ENCODE data around the gene TANC1. TPM values are rescaled to one million over a fixed set of nuclear protein-coding genes. Genes with fewer than 3 reads are reported as not detected.
A peak's percentile ranks its signal among the peaks of the same experiment; 100 is the strongest.

The TANC1 gene
- total RNA-seq, 2 donors from 2014 or later = 35.1 to 44.5 TPM

- intact Hi-C loops (cut with DNase I) = no loop called here
- no peak for DNase-seq (ENCODE audit: low spot score)
These were observed 218.7 kb downstream of the TANC1 start for GRCh38 chr2:159187106-159187505.

- intact Hi-C loops (cut with DNase I) = no loop called here
These were observed 220.0 kb downstream of the TANC1 start for GRCh38 chr2:159188449-159188848.

GRCh38 chr2:159192371-159192918 is 224.0 kb downstream of the TANC1 start:
- intact Hi-C loops (cut with DNase I) = no loop called here
- no peak for DNase-seq (ENCODE audit: low spot score)

More at GRCh38 chr2:159188449-159188848, 220.0 kb downstream of the TANC1 start:
- DNase-seq (ENCODE audit: low spot score) = no peak

DNA sequence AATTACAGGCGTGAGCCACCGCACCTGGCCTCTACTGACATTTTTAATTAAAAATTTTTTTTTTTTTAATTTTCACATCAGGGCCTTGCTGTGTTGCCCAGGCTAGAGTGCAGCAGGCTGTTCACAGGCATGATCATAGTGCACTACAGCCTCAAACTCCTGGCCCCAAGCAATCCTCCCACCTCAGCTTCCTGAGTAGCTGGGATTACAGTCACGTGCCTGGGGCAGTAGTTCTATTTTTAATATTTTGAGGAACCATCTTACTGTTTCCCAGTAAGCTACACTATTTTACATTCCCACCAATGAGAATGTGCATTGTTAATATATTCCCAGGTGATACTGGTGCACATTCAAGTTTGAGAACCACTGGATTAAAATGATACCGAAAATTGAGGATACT is 225.4 kb downstream of the TANC1 start:
- intact Hi-C loops (cut with DNase I) = no loop called here
- no peak for DNase-seq (ENCODE audit: low spot score)

GRCh38 chr2:159194241-159194640 is 225.8 kb downstream of the TANC1 start:
- intact Hi-C loops (cut with DNase I) = no loop called here
- DNase-seq (ENCODE audit: low spot score) = no peak

- DNase-seq (ENCODE audit: low spot score) = no peak
- intact Hi-C loops (cut with DNase I) = no loop called here
These were observed 227.3 kb downstream of the TANC1 start for GRCh38 chr2:159195697-159196096.

- intact Hi-C loops (cut with DNase I) = no loop called here
- DNase-seq (ENCODE audit: low spot score) = no peak
These were observed 228.0 kb downstream of the TANC1 start for GRCh38 chr2:159196393-159196925.

GRCh38 chr2:159199236-159199635 is 230.8 kb downstream of the TANC1 start:
- DNase-seq (ENCODE audit: low spot score) = no peak
- intact Hi-C loops (cut with DNase I) = no loop called here

GRCh38 chr2:159199761-159200465 is 231.5 kb downstream of the TANC1 start:
- intact Hi-C loops (cut with DNase I) = no loop called here
- DNase-seq (ENCODE audit: low spot score) = no peak

DNA sequence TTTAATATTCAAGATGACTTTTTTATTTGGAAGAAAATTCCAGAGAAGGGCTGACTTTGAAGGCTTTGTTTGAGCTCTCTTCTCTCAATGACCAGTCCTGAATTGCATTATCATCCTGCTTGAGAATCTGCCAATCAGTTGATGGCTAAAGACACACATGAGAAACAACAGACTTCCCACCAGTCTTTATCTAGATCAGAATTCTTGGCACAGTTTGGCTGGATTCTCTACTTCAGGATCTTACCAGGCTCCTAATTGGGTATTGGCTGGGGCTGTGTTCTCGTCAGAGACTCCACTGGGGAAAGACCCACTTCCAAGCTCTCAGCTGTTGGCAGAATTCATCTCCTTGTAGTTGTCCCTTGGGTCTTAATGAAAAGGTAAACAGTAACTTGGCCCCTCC is 232.1 kb downstream of the TANC1 start:
- DNase-seq (ENCODE audit: low spot score) = no peak
- intact Hi-C loops (cut with DNase I) = no loop called here

DNA sequence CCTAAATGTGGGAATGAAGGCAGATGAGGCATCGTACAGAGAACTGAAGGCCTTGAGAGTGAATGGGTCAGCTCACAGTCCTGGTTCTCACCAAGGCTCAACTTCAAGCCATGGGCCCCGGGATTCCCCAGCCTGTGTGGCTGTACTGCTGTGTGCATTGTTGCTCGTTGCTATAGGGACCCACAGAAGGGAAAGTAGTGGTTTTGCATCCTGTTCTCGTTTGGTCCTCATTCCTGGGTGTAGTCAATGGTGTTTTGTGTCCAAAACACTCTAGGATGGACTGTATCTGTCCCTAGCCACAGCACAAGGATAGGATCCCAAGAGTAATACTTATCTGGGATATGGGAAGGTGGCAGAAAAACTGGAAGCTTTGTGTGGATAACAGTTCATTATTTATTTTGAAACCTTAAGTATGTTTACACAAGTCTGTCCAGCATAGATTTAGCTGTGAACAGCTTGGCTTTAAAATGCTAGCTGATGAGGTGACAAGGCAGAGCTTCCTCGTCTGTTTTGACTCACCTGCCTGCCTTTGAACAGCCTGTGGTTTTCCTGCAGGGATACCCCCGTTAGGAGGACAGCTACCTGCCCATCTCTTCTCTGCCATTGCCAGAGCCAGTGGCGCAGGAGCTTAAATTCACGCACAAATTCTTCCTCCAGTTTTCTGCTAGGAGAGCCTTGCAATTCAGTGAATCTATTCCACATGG is 233.1 kb downstream of the TANC1 start:
- intact Hi-C loops (cut with DNase I) = no loop called here

DNA sequence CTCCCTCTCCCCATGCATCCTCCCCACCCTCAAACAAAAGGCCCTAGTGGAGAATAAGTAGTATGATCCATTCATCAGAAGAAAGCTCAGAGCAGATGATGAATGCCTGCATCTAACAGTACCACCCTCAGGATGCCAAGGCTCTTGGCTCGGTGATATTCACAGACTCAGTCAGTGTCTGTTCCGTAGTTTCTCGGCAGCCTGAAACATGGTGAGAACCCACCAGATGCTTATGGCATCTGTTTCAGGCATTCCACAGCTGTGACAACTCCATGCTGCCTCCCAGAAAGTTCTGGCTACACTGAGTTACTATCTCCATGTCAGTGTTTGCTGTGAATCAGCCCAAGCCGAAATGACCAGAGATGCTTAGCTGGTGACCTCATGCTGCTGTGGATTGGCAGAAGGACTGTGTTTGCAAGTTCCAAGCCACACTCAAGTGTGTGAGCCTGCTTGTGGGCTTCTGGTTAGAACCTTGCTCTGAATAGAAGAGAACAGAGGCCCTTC is 234.2 kb downstream of the TANC1 start:
- peak; percentile 84 for DNase-seq (ENCODE audit: low spot score)
- intact Hi-C loops (cut with DNase I) = no loop called here

More for the DNA sequence above, 233.1 kb downstream of the TANC1 start:
- DNase-seq (ENCODE audit: low spot score) = no peak

DNA sequence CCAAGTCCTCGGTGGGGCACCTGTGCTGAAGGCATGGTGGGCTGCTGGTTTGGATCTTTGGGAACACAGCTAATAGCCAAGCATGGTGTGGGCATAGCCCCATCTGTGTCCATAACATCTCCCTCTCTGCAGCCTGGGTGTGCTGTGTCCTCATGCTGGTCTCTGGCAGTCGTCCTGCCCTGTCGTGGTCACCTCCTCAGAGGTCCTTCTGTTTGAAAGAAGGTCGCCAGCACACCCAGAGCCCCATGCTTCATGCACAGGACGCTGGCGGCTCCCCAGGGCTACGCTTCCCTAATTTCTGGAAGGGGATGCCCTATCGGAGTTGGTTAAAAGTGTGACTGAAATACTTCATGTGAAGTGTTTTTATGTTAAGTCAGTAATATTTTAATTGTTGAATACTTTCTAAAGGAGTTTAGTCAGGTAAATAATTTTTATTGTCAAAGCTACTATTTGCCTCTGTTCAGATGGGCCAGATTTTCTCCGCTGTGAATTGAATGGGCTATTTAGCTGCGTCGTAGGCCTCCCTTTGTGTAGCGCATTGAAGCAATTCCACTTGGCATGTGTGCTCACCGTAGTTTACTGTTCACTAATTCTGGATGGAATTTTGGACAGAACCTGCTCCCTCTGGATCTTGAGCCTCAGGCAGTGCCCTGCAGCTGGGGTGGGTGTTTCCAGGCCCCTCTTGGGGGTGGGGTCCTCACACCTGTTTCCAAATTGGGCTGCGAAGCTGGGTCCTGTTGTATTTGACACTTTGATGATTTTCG is 236.1 kb downstream of the TANC1 start:
- DNase-seq (ENCODE audit: low spot score) = no peak
- intact Hi-C loops (cut with DNase I) = no loop called here

GRCh38 chr2:159206736-159207380 is 238.4 kb downstream of the TANC1 start:
- no peak for DNase-seq (ENCODE audit: low spot score)
- intact Hi-C loops (cut with DNase I) = no loop called here

GRCh38 chr2:159208438-159208837 is 240.0 kb downstream of the TANC1 start:
- intact Hi-C loops (cut with DNase I) = no loop called here
- no peak for DNase-seq (ENCODE audit: low spot score)

- no peak for DNase-seq (ENCODE audit: low spot score)
- intact Hi-C loops (cut with DNase I) = no loop called here
These were observed 241.2 kb downstream of the TANC1 start for GRCh38 chr2:159209341-159210306.

GRCh38 chr2:159211447-159212396 is 243.3 kb downstream of the TANC1 start:
- intact Hi-C loops (cut with DNase I) = no loop called here
- no peak for DNase-seq (ENCODE audit: low spot score)

Measured in posterior vena cava (tissue), 2 donors.